ENCODE data around the gene SLAMF6. TPM values are rescaled to one million over a fixed set of nuclear protein-coding genes. Genes with fewer than 3 reads are reported as not detected.

SLAMF6 gene
- total RNA-seq (2014; rRNA removed; shearing (Covaris generic)), result not detected in 2 replicates
- not detected in 2 replicates for polyA plus RNA-seq (2016; fragmentation: Nextera tagmentation; extraction: Ambion mirVana)

- H2AFZ ChIP-seq, result no peak within 1 kb of the TSS
- whole genome bisulfite sequencing, 2 experiments (ENCODE audit: low coverage in 1 of 2, low lambda C conversion rate in 2 of 2, missing lambda C conversion rate in 2 of 2), result 30 to 32% methylated on average over 11 of the region's 11 CpGs
- TF ChIP-seq EZH2 (IDR thresholded peaks at IDR 0.05; ENCODE audit: insufficient read depth, poor library complexity, severe bottlenecking), result no peak
- no peak within 1 kb of the TSS for H3K4me3 ChIP-seq
- no peaks in the 10 kb centered on the region for H3K4me1 ChIP-seq (ENCODE audit: insufficient read depth)
- in situ Hi-C loops (cut with MboI), result no loop called here
- H3K4me2 ChIP-seq (ENCODE audit: unreplicated experiment), result no peak within 1 kb of the TSS
- H4K20me1 ChIP-seq (ENCODE audit: insufficient read depth), result no peaks in the 10 kb centered on the region
- no peaks in the 10 kb centered on the region for H3K36me3 ChIP-seq (ENCODE audit: low read depth)
- H3K9me2 ChIP-seq (ENCODE audit: insufficient read depth), result no peaks in the 10 kb centered on the region
- no peak within 1 kb of the TSS for H3K9ac ChIP-seq
- H3F3A ChIP-seq (ENCODE audit: insufficient read depth), result no peaks in the 10 kb centered on the region
- no peaks in the 10 kb centered on the region for H3K9me3 ChIP-seq (ENCODE audit: low read depth)
- no peak within 1 kb of the TSS for H3K27ac ChIP-seq
- DNase-seq, result no peak
- no peaks in the 10 kb centered on the region for H3K79me2 ChIP-seq (ENCODE audit: insufficient read depth)
- no peaks in the 10 kb centered on the region for H3K27me3 ChIP-seq (replicated peaks; ENCODE audit: insufficient read depth)
Observed at GRCh38 chr1:160522622-160523345, at the start of gene SLAMF6. Gene SLAMF6 (minus strand): TSS chr1:160523255. CDS start chr1:160523192, 63 bp downstream.

GRCh38 chr1:160570840-160571239, 47.8 kb upstream of the SLAMF6 start:
- WGBS, 2 experiments (ENCODE audit: low coverage in 1 of 2, low lambda C conversion rate in 2 of 2, missing lambda C conversion rate in 2 of 2), result 25% methylated on average over 3 of the region's 3 CpGs
- Histone ChIP-seq H3F3A (ENCODE audit: insufficient read depth) (no peaks in the 10 kb centered on the region), H3K27me3 (replicated peaks; ENCODE audit: insufficient read depth) (no peaks in the 10 kb centered on the region; the same call in 1 of the 2 replicates), H3K9ac (no peak overlapping the region), H3K4me3 (no peak overlapping the region), H3K27ac (no peak overlapping the region), H4K20me1 (ENCODE audit: insufficient read depth) (no peaks in the 10 kb centered on the region), H3K79me2 (ENCODE audit: insufficient read depth) (no peaks in the 10 kb centered on the region), H3K36me3 (ENCODE audit: low read depth) (no peaks in the 10 kb centered on the region), H3K9me3 (ENCODE audit: low read depth) (no peaks in the 10 kb centered on the region), H3K4me2 (ENCODE audit: unreplicated experiment) (no peak overlapping the region), H3K4me1 (ENCODE audit: insufficient read depth) (no peaks in the 10 kb centered on the region), H2AFZ (no peak overlapping the region), H3K9me2 (ENCODE audit: insufficient read depth) (no peaks in the 10 kb centered on the region)
- in situ Hi-C loops (cut with MboI), result no loop called here
- TF ChIP-seq EZH2phosphoT487 (IDR thresholded peaks at IDR 0.05; ENCODE audit: insufficient read depth, low read depth) (no peak), EZH2 (IDR thresholded peaks at IDR 0.05; ENCODE audit: insufficient read depth, poor library complexity, severe bottlenecking) (no peak)
- no peak for DNase-seq

- Histone ChIP-seq H3K4me1 (ENCODE audit: insufficient read depth) (no peaks in the 10 kb centered on the region), H3K4me2 (ENCODE audit: unreplicated experiment) (no peak overlapping the region), H3F3A (ENCODE audit: insufficient read depth) (no peaks in the 10 kb centered on the region), H3K27ac (no peak overlapping the region), H2AFZ (no peak overlapping the region), H3K9me2 (ENCODE audit: insufficient read depth) (no peaks in the 10 kb centered on the region), H3K4me3 (no peak overlapping the region), H3K36me3 (ENCODE audit: low read depth) (no peaks in the 10 kb centered on the region), H3K79me2 (ENCODE audit: insufficient read depth) (no peaks in the 10 kb centered on the region), H3K27me3 (replicated peaks; ENCODE audit: insufficient read depth) (no peaks in the 10 kb centered on the region; the same call in 1 of the 2 replicates), H3K9me3 (ENCODE audit: low read depth) (no peaks in the 10 kb centered on the region), H3K9ac (no peak overlapping the region), H4K20me1 (ENCODE audit: insufficient read depth) (no peaks in the 10 kb centered on the region)
- 12 to 17% methylated on average over 2 of the region's 2 CpGs for WGBS, 2 experiments (ENCODE audit: low coverage in 1 of 2, low lambda C conversion rate in 2 of 2, missing lambda C conversion rate in 2 of 2)
- DNase-seq, result no peak
- TF ChIP-seq EZH2phosphoT487 (IDR thresholded peaks at IDR 0.05; ENCODE audit: insufficient read depth, low read depth), result no peak
- TF ChIP-seq EZH2 (IDR thresholded peaks at IDR 0.05; ENCODE audit: insufficient read depth, poor library complexity, severe bottlenecking), result no peak
- in situ Hi-C loops (cut with MboI), result no loop called here
Observed at GRCh38 chr1:160569806-160570205, 46.8 kb upstream of the SLAMF6 start.

- Histone ChIP-seq H2AFZ (no peak overlapping the region), H3K4me3 (no peak overlapping the region), H3K4me1 (ENCODE audit: insufficient read depth) (no peaks in the 10 kb centered on the region), H3K9me3 (ENCODE audit: low read depth) (no peaks in the 10 kb centered on the region), H3K27ac (no peak overlapping the region), H3K79me2 (ENCODE audit: insufficient read depth) (no peaks in the 10 kb centered on the region), H3K9ac (no peak overlapping the region), H4K20me1 (ENCODE audit: insufficient read depth) (no peaks in the 10 kb centered on the region), H3F3A (ENCODE audit: insufficient read depth) (no peaks in the 10 kb centered on the region), H3K27me3 (replicated peaks; ENCODE audit: insufficient read depth) (no peaks in the 10 kb centered on the region; the same call in 1 of the 2 replicates), H3K4me2 (ENCODE audit: unreplicated experiment) (no peak overlapping the region), H3K9me2 (ENCODE audit: insufficient read depth) (no peaks in the 10 kb centered on the region), H3K36me3 (ENCODE audit: low read depth) (no peaks in the 10 kb centered on the region)
- DNase-seq, result no peak
- TF ChIP-seq EZH2 (IDR thresholded peaks at IDR 0.05; ENCODE audit: insufficient read depth, poor library complexity, severe bottlenecking), result no peak
- no peak for TF ChIP-seq EZH2phosphoT487 (IDR thresholded peaks at IDR 0.05; ENCODE audit: insufficient read depth, low read depth)
- in situ Hi-C loops (cut with MboI), result no loop called here
- 7 to 16% methylated on average over 8 of the region's 8 CpGs for WGBS, 2 experiments (ENCODE audit: low coverage in 1 of 2, low lambda C conversion rate in 2 of 2, missing lambda C conversion rate in 2 of 2)
Observed at GRCh38 chr1:160567858-160568682, 45.0 kb upstream of the SLAMF6 start.

Data from GM23248 (cell line).